GM19395 (cell line): ENCODE data around the gene PDE8B.

ENCODE experiments used
- ATAC-seq: cut with Tn5 transposase; IDR thresholded peaks from one replicate; pipeline ENCODE4 v1.9.1; 2021; ENCODE audit warnings: mild to moderate bottlenecking, moderate library complexity; ENCODE audit not compliant: unreplicated experiment

Gene PDE8B

DNA sequence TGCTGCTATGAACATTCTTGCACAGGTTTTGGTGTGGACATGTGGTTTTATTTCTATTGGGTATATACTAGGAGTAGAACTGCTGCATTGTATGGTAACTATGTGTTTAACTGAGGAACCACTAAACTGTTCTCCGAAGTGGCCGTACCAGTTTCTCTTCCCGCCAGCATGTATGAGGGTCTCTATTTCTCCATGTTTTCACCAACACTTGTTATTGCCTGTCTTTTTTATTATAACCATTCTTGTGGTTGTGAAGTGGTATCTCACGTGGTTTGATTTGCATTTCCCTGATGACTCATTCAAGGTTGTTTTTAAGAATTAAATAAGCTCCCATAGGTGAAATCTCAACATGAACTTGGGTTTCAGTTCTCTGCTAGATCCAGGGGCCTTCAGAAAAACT, 19.4 kb downstream of the PDE8B start:
- ATAC-seq, result no peak

DNA sequence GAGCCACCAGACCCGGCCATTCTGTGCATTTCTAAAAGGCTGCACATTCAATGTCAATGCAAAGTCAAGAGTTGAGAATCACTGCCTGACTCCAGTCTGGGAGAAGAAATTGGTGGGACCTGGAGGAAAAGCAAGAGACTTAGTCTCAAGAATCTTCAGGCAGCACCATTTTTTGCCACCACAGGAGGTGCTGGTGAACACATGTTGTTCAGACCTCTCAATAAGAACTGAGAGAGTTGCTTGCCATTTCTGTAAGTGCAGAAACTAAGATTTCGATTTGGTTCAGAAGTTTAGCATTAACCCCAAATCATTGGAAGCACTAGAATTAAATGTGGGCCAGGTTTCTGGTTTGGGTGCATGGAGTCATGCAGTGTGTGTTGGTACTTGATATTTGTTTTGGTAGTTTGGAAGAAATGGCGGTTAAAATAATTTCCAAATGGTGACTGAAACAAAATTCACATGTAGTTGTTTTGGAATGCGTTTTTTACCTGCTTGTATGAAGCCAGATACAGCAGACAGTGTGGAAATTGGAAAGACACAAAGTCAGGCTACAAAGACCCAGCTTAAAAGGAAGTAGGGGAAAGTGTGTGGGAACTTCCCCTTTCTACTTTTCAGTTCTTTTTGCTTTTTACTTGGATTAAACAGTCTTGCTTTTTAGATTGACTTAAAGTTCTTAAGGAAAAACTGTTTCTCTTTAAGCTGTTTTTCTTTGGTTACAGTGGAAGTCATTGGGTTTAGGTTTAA, 20.4 kb downstream of the PDE8B start:
- no peak for ATAC-seq

DNA sequence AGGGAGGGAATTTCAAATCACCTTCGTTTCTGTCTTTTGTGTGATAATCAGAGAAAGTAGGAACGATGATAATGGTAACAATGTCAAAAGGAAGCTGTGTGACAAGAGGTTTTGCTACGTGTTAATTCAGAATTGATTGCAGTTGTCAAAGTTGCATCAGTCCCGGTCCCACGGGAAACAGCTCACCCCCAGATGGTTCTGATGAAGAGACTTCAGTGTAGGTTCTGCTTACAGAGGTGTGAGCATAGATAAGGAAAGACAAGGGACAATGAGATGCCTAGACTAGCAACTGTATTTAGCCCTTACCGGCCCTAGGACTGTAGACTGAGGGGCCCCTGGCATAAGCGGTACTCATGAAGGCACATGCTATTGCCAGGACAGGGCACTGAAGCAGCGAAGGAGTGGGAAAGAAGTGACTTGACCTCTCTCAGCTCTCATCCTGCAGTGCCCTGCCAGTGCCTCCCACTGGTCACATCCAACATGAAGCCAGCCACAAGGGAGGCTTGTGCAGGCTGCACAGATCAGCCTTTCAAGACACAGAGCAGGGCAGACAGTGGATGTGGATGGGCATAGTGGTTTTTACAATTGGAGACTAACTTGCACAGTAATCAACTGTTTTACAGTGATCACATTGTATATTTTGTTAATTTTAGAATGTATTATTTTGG, 21.1 kb downstream of the PDE8B start:
- ATAC-seq, result no peak

DNA sequence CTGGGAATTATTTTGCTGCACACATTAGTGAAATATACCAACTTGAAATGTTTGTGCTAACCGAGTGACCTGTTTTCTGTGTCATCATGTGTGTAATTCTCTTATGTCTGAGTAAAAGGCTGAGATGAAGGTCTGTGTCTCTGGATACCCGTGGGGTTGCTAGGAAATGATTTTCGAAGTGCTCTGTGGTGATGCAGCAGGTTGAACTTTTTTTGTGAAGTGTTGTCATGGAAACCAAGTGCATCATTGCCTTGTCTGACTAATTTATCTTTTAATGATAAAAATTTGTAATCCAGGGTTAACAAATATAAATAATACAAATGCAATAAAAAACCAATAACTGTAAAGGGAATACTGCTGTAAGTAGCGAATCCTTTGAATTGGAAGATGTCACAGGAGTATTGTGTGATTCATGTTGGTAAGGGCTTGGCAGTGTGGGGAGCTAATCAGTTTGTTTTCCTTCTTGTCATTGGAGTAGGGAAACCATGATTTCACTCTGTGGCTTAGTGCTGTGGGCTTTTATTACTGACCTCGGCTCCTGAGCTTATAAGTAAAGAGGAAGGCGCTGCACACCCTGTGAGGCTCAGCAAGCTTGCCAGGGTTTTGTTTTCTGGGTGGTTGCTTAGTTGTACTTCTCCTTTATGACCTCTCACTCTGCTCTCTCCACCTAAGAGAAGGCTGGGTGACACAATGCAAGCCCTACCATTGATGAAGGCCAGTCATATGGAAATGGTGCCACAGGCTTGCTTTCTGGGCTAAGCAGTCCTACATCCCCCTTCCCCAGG, 22.3 kb downstream of the PDE8B start:
- no peak for ATAC-seq

DNA sequence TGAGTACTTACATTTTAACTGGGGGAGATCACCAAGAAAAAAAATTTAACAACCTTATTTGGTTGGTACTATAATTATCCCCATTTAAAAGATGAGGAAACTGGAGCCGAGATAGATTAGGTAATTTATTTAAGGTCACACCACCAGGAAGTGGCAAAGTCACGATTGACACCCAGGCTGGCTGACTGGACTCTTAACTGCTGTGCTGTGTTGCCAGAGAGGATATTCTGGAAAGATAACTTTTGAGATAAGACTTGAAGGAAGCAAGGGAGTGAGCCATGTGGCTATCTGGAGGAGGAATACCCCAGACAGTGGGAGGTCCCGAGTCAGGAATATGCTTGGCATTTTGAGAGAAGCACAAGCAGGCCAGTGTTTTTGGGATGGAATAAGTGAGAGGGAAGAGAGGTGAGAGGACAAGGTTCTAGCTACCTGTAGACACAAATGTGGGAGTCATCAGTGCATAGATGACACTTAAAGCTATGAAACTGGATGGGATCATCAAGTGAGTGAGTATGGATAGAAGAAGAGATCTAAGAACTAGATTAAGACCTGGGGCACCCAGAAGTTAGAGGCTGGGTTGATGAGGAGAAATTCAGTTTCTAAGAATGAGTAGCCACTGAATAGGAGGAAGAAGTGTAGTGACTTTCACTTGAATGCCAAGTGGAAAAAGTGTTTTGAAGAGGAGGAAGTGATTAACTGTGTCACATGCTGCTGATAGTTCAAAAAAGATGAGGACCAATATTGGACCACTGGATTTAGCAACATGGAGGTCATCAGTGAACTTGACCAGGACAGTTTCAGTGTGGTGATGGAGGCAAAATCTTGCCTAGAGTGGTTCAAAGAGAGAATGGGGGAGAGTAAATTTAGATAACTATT, 25.6 kb downstream of the PDE8B start:
- no peak for ATAC-seq

DNA sequence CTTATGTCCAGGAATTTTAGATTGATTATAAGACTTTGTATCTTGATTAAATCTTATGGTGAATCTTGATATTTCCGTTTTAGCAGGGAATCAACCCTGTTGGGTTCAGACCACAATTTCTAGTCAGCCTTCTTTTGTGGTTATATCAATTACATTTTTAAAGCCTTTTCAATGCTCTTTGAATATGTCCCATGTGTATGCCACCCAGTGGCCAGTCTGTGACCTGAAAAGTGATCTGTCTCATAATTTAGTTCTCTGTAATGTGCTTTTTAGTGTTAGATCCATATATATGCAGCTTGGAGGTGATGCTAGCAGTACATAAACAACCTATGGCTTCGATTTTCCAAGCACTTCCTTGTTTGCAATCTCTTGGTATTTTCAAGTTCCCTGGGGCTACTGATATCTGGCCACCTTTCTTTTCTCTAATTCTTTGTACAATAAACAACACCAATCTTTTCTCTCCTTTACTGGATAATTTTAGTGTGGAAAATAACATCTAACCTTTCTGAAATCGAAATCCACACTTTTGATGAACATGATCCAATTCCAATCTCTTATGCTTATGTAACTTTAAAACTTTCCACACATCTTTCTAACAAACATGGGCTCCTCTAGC, 28.8 kb downstream of the PDE8B start:
- ATAC-seq, result no peak

DNA sequence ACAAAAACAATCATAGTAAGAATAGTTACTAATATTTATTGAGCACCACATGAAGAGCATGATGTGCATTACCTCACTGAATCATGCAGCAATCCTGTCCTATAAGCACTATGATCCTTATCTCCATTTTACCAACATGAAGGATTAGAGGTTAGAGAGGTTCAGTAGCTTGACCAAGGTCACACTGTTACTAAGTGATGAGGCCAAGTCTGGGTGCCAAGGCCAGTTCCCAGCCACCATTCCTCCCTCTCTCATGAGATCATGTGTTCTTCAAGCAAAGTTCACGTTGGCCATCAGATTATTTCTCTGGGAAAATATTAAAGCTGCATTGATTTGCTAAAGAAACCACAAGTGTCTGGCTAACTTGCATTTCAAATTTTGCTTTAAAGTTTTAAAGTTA, 31.0 kb downstream of the PDE8B start:
- ATAC-seq, result no peak

DNA sequence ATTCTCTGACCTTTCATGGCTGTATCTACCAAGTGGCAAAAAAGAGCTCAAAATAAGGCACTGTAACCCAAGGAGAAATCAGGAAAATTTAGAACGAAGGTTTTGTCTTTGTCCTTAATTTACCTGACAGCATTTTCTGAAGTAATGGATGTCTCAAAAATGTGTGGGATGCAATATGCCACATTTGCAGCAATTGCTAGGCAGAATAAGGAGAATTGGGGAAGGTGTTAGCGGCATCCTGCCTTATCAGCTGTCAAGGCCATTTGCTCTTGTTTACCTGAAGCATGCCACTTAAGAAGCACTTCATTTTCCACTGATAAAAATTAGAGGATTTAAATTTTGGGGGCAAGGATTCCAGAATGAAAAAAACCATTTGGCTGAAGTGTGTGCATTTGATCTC, 39.0 kb downstream of the PDE8B start:
- ATAC-seq, result no peak

DNA sequence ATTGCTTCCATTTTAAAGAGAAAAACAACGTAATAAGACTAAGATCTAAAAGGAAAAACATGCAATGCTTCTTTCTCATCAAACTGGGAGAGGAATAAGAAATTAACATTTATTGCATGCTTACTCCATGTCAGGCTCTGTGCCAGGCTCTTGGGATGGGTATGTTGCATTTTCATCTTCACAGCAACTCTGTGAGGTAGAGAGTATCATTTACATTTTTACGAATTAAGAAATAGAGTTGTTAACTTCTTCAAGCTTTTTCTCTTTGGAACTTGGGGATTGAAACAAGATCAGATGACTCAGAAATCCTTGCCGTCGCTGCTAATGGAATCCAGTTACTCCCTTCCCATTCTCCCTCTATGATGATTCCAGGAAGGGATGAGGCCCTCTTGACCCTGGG, 39.5 kb downstream of the PDE8B start:
- no peak for ATAC-seq

DNA sequence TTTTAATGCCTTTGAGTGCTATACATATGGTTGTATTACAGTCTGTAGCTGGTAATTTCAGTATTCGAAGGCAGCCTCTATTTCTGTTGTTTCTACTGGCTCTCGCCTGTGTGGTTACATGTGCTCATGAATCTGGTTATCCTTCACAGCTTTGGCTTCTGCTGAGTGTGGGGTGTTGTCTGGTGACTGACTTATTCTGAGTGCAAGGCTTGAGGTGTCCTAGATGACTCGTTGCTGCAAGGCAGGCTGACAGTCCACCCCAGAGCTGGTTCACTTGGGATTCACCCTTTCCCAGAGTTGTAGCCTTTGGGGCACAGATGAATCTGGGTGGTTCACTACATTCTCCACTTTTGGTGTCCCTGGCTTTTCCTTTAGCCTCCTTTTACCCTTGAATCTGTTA, 41.4 kb downstream of the PDE8B start:
- no peak for ATAC-seq

DNA sequence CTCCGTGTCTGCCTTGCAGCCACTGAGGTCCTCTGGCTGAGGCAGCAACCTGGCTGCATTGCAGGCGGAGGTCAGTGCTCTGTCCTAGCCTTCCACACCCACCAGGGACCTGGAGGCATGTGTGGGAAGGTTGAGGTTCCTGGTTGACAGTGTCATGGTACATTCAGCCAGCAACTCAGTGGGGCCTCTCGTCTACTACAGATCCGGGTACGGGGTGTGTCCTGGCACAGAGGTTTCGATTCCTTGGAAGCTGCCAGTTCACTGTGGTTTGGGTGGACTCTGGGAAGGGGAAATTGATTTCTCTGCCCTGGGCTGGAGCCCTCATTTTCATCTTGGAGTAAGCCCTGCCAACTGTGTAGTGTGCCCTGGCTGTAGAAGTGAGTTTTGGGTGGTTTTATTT, 45.1 kb downstream of the PDE8B start:
- ATAC-seq, result no peak

DNA sequence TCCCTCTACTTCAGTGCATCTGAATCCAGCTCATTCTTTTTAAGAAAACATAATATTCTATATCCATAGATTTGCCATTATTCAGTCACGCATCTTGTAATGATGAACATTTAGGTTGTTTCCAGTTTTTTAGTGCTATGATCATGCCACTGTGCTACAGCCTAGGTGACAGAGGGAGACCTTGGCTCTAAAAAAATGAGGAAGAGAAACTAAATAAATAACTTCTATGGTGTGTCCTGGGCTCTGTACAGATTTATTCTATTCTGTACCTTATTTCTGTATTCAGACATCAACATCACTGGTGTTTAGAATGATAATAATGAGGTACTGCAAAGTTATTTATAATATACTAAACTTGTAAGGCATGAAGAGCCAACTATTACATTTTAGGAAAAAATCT, 45.9 kb downstream of the PDE8B start:
- ATAC-seq, result no peak

DNA sequence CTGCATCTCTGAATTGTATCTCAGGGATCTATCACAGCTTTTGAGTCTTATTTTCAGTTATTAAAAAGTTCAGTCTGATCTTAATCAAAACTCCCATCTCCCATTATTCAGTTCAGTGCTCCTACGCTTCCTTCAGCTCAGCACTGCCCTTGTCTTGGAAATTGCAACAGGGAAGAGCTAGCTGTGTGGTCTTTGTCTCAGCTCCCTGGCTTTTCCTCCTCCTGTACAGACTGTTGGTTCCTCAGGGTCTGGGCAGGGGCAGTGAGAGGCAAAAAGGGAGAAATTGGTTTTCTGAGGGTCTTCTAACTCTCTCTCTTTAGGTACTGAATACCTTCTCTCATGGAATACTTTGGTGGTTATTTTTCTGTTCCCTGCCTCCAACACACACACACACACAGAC, 48.2 kb downstream of the PDE8B start:
- ATAC-seq, result no peak

DNA sequence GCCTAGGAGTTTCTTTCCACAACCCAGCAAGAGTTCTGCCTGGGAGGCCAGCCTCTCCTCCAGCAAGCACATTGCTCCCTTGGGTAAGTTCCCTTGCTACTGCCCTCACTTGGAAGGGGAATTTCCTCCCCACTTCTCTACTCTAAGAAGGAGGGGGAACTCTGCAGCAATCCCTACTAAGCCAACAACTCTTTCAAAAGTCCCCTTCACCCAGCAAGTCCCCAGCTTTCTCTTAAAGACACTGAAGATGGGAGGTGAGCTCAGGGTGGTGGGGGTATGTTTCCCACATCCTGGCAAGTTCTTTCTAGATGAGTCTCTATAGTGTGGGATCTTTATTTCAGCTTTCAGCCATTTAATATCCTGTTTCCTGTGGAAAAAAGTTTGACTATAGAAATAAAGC, 49.0 kb downstream of the PDE8B start:
- no peak for ATAC-seq

DNA sequence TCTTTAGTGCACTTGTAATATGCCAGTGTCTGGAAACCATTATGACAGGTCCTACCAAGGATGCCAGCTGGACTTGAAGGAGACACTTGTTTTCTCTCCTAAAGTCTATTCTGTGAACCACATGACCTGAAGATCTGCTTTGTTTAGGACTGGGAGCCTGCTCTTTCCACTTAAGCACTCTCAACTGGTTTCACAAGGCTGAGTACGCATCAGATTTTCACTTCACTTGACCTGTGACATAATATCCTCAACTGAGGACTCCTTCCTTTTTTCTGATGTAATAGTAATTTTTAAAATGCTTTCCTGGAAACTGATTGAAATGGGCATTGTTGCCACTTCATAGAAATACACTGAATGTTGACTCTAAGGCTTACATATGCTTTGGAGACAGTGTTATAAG, 52.2 kb downstream of the PDE8B start:
- ATAC-seq, result no peak

DNA sequence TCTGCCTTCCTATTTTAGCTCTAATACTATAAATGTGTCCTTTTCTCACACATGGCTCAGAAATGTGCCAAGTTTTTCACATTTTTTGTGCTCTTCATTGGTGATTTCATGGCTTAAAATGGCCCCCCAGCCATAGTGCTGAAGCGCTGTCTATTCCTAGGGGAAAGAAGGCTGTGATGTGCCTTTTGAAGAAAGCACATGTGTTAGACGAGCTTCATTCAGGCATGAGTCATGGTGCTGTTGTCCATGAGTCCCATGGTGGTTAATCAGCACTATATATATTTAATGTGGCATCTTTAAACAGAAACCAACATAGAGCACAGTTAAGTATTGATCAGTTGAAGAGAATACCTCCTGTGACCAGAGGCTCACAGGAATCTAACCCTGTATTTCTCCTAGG, 55.8 kb downstream of the PDE8B start:
- no peak for ATAC-seq

DNA sequence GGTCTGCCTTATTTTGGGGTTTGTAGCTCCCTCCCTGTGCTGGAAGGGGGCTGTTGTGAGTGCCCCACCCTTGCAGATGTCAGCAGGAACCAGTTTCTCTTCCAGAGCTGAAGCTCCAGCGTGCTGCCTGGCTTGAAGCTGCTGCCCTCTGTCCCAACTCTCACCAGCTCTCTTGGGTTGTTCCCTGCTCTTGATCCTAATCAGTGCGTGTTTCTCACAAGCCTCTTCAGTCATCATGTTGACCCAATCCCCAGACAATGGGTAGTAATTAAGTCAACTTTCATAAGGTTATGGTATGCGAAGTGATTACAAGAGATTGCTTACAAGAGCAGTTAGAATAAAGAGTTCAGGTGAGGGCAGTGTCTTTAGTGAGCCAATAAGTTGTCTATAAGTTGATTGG, 57.0 kb downstream of the PDE8B start:
- no peak for ATAC-seq

DNA sequence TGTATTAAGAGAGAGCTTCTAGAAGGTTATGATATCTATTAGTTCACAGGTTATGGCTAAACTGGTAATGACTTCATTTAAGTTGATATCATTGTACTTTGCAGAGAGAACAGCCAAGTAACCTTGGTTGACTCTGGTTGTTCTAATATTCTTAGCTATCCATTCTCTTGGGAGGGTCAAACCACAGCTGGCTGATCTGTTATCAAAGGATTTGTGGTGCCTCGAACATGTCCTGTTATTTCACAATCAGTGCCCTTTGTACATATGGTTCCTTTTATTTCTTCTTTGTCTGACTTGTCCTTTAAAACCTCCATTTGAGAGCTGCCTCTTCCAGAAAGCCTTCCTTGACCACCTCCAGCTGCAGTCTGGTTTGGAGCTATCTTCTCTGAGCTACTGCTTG, 61.7 kb downstream of the PDE8B start:
- ATAC-seq, result no peak

DNA sequence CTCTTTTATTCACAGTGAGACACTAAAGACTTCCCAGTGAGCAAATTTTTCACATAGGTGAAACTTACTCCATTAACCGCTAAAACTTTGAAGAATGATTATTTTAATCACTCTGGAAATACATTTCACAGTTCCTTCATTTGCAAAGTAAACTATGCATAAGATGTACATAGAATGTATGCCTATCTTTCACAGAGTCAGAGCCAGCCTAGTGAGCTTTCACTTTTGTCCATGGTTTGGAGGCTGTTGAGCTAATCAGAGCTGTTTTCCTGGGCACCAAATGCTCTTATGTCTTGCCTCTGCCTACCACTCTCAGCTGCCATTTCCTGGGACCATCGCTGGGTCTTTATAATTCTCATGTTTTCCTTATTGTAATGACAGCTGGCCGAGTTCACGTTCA, 67.3 kb downstream of the PDE8B start:
- ATAC-seq, result no peak

DNA sequence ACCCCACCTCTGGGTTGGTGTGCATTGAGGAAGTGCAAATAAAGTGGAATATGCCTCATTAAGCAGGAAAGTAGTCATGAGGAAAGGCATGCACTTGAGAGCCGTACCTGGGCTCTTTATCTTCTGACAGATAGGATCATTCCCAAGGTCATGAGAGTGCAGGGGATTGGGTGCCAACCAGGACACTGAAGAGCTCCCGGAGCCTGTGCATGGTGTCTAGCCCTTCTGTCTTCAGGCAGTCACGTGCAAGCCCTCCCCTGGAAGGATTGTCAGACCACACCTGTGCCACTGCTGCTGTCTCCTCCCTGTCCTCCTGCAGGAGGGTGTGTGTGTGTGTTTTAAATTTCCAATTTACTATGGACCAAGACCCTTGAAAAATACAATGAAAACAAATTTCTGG, 69.6 kb downstream of the PDE8B start:
- ATAC-seq, result no peak

DNA sequence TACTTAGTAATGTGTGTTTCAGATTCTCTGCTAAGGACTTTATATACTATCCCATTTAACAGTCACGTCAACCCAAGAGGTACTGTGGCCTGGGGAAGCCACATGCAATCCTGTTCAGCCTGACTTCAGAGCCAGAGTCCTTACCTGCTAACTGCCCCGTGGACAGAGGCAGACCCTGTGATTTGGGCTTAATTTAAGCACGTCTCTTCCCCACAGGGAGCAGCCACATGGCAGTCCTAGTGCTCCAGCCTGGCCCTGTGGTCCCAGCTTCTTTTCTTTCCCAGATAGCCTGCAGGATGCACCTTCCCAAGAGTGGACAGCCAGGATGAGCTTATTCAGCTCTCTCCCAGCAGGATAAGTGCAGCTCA, 71.5 kb downstream of the PDE8B start:
- ATAC-seq, result no peak
